ENCODE measurements around the gene PAXX. TPM values are rescaled to one million over a fixed set of nuclear protein-coding genes. Genes with fewer than 3 reads are reported as not detected.

PAXX gene
- total RNA-seq, 1 donor from 2014 or later = 34.4 TPM

DNA sequence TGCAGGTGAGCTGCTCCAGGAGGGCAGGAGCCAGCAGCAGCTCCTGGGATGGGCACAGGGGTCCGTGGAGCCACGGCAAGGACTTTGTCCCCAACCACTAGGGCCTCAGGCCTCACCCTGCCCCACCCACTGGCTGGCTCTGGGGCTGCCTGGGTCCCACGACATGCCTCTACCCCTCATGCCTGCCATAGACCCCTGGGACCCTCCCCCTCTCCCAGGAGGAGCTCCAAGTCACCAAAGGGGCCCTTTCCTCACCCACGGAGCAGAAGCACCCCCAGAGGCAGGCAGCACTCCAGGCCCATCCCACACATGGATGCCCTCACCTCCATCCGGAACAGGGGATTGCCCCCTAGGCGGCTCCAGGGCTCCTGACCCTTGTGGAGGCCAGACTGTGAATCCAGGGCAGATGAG, 29.4 kb downstream of the PAXX start:
- no peak for DNase-seq (ENCODE audit: low spot score)
- peaks cover 9% of the 10 kb centered on the region for H3K36me3 Mint-ChIP-seq (ENCODE audit: low read depth)
- TF ChIP-seq, protein P1, sequence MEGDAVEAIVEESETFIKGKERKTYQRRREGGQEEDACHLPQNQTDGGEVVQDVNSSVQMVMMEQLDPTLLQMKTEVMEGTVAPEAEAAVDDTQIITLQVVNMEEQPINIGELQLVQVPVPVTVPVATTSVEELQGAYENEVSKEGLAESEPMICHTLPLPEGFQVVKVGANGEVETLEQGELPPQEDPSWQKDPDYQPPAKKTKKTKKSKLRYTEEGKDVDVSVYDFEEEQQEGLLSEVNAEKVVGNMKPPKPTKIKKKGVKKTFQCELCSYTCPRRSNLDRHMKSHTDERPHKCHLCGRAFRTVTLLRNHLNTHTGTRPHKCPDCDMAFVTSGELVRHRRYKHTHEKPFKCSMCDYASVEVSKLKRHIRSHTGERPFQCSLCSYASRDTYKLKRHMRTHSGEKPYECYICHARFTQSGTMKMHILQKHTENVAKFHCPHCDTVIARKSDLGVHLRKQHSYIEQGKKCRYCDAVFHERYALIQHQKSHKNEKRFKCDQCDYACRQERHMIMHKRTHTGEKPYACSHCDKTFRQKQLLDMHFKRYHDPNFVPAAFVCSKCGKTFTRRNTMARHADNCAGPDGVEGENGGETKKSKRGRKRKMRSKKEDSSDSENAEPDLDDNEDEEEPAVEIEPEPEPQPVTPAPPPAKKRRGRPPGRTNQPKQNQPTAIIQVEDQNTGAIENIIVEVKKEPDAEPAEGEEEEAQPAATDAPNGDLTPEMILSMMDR (IDR thresholded peaks at IDR 0.05) = no peak
- H3K4me3 Mint-ChIP-seq (ENCODE audit: unreplicated experiment) = no peak overlapping the region
- no peak overlapping the region for H3K27ac Mint-ChIP-seq (ENCODE audit: unreplicated experiment)
- H3K27me3 Mint-ChIP-seq (ENCODE audit: low read depth) = no peaks in the 10 kb centered on the region
- no peaks in the 10 kb centered on the region for H3K9me3 Mint-ChIP-seq (ENCODE audit: low read depth)
- peaks cover under 1% of the 10 kb centered on the region for H3K4me1 Mint-ChIP-seq (ENCODE audit: low read depth)

DNA sequence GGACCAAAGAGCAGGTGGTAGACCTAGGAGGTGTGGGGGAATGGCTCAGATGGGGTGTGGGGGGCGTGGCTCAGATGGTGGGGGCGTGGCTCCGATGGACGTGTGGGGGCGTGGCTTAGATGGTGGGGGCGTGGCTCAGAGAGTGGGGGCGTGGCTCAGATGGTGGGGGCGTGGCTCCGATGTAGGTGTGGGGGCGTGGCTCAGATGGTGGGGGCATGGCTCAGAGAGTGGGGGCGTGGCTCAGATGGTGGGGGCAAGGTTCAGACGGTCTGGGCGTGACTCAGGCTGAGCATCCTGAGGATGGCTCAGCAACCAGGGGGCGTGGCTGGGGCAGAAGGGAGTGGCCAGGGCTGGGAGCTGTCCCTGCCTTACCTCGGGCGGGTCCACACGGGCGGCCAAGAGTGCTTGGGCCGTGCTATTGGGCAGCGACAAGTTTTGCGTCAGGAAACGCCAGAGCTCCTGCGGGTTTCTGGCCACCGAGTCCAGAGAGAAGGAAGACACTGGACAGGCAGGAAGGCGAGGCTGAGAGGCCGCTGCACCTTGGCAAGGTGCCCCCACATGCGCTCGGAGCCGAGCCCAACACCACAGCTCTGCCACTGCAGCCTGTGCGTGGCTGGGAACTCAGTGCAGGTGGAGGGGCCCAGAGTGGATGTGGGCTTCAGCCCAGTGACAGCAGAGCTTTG, 29.9 kb downstream of the PAXX start:
- no peak for DNase-seq (ENCODE audit: low spot score)
- Mint-ChIP-seq H3K9me3 (ENCODE audit: low read depth) (no peaks in the 10 kb centered on the region), H3K36me3 (ENCODE audit: low read depth) (peaks cover 6% of the 10 kb centered on the region), H3K27me3 (ENCODE audit: low read depth) (no peaks in the 10 kb centered on the region), H3K4me1 (ENCODE audit: low read depth) (peaks cover 4% of the 10 kb centered on the region), H3K27ac (ENCODE audit: unreplicated experiment) (no peak overlapping the region), H3K4me3 (ENCODE audit: unreplicated experiment) (no peak overlapping the region)
- TF ChIP-seq, protein P1 (IDR thresholded peaks at IDR 0.05) = no peak

DNA sequence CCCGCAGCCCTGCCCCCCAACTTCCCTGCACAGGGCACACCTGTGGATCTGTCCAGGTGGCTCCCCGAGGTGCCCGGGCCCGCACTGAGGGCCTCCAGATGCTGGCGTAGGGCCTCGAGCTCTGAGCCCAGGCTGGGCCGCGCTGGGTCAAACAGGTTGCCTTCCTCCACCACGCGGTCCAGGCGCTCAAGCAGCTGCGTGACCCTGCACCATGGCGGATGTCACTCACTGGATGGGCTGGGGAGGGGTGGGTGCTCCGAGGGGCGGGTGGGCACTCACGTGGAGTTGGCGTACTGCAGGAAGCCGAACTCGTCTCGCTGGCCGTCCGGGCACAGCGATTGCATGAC, 30.4 kb downstream of the PAXX start:
- TF ChIP-seq, protein P1 (IDR thresholded peaks at IDR 0.05) = no peak
- DNase-seq (ENCODE audit: low spot score) = no peak
- peaks cover 7% of the 10 kb centered on the region for H3K4me1 Mint-ChIP-seq (ENCODE audit: low read depth)
- no peak overlapping the region for H3K4me3 Mint-ChIP-seq (ENCODE audit: unreplicated experiment)
- H3K27me3 Mint-ChIP-seq (ENCODE audit: low read depth) = no peaks in the 10 kb centered on the region
- H3K27ac Mint-ChIP-seq (ENCODE audit: unreplicated experiment) = no peak overlapping the region
- no peaks in the 10 kb centered on the region for H3K9me3 Mint-ChIP-seq (ENCODE audit: low read depth)
- peaks cover 6% of the 10 kb centered on the region for H3K36me3 Mint-ChIP-seq (ENCODE audit: low read depth)

DNA sequence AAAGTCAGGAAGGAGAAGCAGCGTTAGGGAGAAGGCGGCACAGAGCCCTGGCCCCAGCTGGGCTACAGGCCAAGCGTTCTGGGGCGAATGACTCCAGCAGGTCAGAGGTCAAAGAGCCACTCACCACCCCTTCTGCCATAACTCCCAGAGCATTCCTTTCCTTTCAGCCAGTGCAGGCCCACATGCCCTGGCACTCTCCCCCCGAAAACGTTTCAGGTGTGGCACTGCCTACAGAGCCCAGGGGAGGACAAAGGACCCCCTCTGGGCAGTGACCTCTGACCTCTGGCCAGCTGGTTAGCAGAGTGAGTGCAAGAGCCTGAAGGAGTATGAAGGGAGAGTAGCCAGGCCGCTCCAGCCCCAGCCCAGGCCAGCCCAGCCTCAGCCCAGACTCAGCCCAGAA, 30.9 kb downstream of the PAXX start:
- H3K27ac Mint-ChIP-seq (ENCODE audit: unreplicated experiment) = no peak overlapping the region
- no peak for DNase-seq (ENCODE audit: low spot score)
- TF ChIP-seq, protein P1 (IDR thresholded peaks at IDR 0.05) = no peak
- H3K4me3 Mint-ChIP-seq (ENCODE audit: unreplicated experiment) = no peak overlapping the region
- H3K36me3 Mint-ChIP-seq (ENCODE audit: low read depth) = peaks cover 4% of the 10 kb centered on the region
- no peaks in the 10 kb centered on the region for H3K27me3 Mint-ChIP-seq (ENCODE audit: low read depth)
- no peaks in the 10 kb centered on the region for H3K9me3 Mint-ChIP-seq (ENCODE audit: low read depth)
- peaks cover 7% of the 10 kb centered on the region for H3K4me1 Mint-ChIP-seq (ENCODE audit: low read depth)

DNA sequence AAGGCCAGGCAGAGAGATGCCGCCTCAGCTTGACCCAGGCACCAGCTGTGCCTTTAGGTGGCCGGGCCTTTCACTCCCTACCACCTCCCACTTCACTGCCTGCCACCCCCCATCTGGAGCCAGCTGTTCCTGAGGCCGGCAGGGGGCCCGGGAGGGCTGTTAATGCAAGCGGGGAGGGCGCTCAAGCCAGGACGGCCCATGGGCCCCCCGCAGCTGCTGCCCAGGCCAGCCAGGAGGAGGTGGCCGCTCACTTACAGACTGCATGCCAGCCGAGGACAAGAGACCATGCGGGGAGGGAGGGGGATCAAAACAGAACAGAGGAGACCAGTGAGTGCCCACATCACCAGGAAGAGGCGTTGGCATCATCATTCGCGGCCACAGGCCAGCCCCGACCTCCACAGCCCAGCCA, 31.4 kb downstream of the PAXX start:
- H3K9me3 Mint-ChIP-seq (ENCODE audit: low read depth) = no peaks in the 10 kb centered on the region
- H3K27me3 Mint-ChIP-seq (ENCODE audit: low read depth) = no peaks in the 10 kb centered on the region
- TF ChIP-seq, protein P1 (IDR thresholded peaks at IDR 0.05) = no peak
- H3K4me3 Mint-ChIP-seq (ENCODE audit: unreplicated experiment) = no peak overlapping the region
- no peak overlapping the region for H3K27ac Mint-ChIP-seq (ENCODE audit: unreplicated experiment)
- peaks cover 7% of the 10 kb centered on the region for H3K4me1 Mint-ChIP-seq (ENCODE audit: low read depth)
- DNase-seq (ENCODE audit: low spot score) = no peak
- peaks cover 4% of the 10 kb centered on the region for H3K36me3 Mint-ChIP-seq (ENCODE audit: low read depth)
